Neural cell (in vitro differentiated cells): ENCODE results near the gene PADI6. TPM values are rescaled to one million over a fixed set of nuclear protein-coding genes. Genes with fewer than 3 reads are reported as not detected.

Experiments used
- H2AFZ ChIP-seq: fragments of 200-600, 300-800 bp; sonication (generic), shearing (Covaris generic); 2 replicates; pipeline ENCODE4 v1.6.0; 2014; ENCODE audit warnings: low read depth, mild to moderate bottlenecking, antibody characterized with exemption, low read length, moderate library complexity
- H3F3A ChIP-seq: fragments of 200-600 bp; shearing (Covaris generic); 2 replicates; pipeline ENCODE4 v1.6.1; 2016; ENCODE audit warnings: mild to moderate bottlenecking, moderate library complexity, mixed read lengths, antibody characterized with exemption, low read length; ENCODE audit not compliant: insufficient read depth, poor library complexity, severe bottlenecking
- H3K27ac ChIP-seq: fragments of 200-600, 300-800 bp; sonication (generic), shearing (Covaris generic); 2 replicates; pipeline ENCODE4 v1.5.1; 2014; ENCODE audit warnings: mild to moderate bottlenecking, low read length, moderate library complexity
- H3K27me3 ChIP-seq: fragments of 300-800, 200-600 bp; sonication (generic), shearing (Covaris generic); 2 replicates; pipeline ENCODE4 v1.6.0; 2014; ENCODE audit warnings: mild to moderate bottlenecking, low read depth, low read length, moderate library complexity; ENCODE audit not compliant: insufficient read depth
- H3K36me3 ChIP-seq: fragments of 300-800, 200-600 bp; sonication (generic), shearing (Covaris generic); 2 replicates; pipeline ENCODE4 v1.5.1; 2014; ENCODE audit warnings: mild to moderate bottlenecking, antibody characterized with exemption, low read length, moderate library complexity; ENCODE audit not compliant: insufficient read depth
- H3K4me2 ChIP-seq: fragments of 300-800, 200-600 bp; sonication (generic), shearing (Covaris generic); 2 replicates; pipeline ENCODE4 v1.6.0; 2014; ENCODE audit warnings: mild to moderate bottlenecking, low read length
- H3K4me3 ChIP-seq: fragments of 300-800, 200-600 bp; sonication (generic), shearing (Covaris generic); 2 replicates; pipeline ENCODE4 v1.5.1; 2014; ENCODE audit warnings: mild to moderate bottlenecking, low read length, moderate library complexity
- H3K79me2 ChIP-seq: fragments of 200-600 bp; shearing (Covaris generic); replicated peaks from 2 replicates; pipeline ENCODE4 v1.6.0; 2014; ENCODE audit warnings: mild to moderate bottlenecking, low read length, moderate library complexity; ENCODE audit not compliant: insufficient read depth
- H3K9ac ChIP-seq: fragments of 300-800, 200-600 bp; sonication (generic), shearing (Covaris generic); 2 replicates; pipeline ENCODE4 v1.6.1; 2016; ENCODE audit warnings: mild to moderate bottlenecking, low read length, mixed read lengths
- H3K9me2 ChIP-seq: fragments of 200-600 bp; shearing (Covaris generic); 2 replicates; pipeline ENCODE4 v1.6.1; 2016; ENCODE audit warnings: mild to moderate bottlenecking, low read length, mixed read lengths; ENCODE audit not compliant: insufficient read depth
- H3K9me3 ChIP-seq: fragments of 200-600, 300-800 bp; sonication (generic), shearing (Covaris generic); 2 replicates; pipeline ENCODE4 v1.6.1; 2016; ENCODE audit warnings: mild to moderate bottlenecking, mixed run types, low read length, moderate library complexity, mixed read lengths
- H4K20me1 ChIP-seq: fragments of 200-600 bp; shearing (Covaris generic); 2 replicates; pipeline ENCODE4 v1.6.1; 2016; ENCODE audit warnings: mild to moderate bottlenecking, mixed run types; ENCODE audit not compliant: insufficient read depth
- CTCF ChIP-seq: fragments of 450-650 bp; IDR thresholded peaks from 2 replicates; pipeline ENCODE4 v1.5.1; 2014; ENCODE audit warnings: antibody characterized with exemption, mild to moderate bottlenecking, moderate library complexity; ENCODE audit not compliant: poor library complexity, severe bottlenecking
- EP300 ChIP-seq: fragments of 450-650 bp; conservative IDR thresholded peaks from 2 replicates; pipeline ENCODE4 v1.6.1; 2014; ENCODE audit warnings: antibody characterized with exemption, mild to moderate bottlenecking, moderate library complexity; ENCODE audit not compliant: poor library complexity, severe bottlenecking
- EZH2 ChIP-seq: fragments of 200-600, 300-800 bp; shearing (Covaris generic), sonication (generic); IDR thresholded peaks from 2 replicates; pipeline ENCODE4 v1.6.1; 2014; ENCODE audit warnings: antibody characterized with exemption, low read length, borderline replicate concordance, mild to moderate bottlenecking; ENCODE audit not compliant: insufficient read depth, poor library complexity, severe bottlenecking
- MXI1 ChIP-seq: fragments of 450-650 bp; conservative IDR thresholded peaks from 2 replicates; pipeline ENCODE4 v1.6.1; 2014; ENCODE audit warnings: antibody characterized with exemption, mild to moderate bottlenecking; ENCODE audit not compliant: poor library complexity, severe bottlenecking
- POLR2AphosphoS5 ChIP-seq: IDR thresholded peaks from 2 replicates; pipeline ENCODE4 v1.6.1; 2012
- RAD21 ChIP-seq: fragments of 450-650 bp; conservative IDR thresholded peaks from 2 replicates; pipeline ENCODE4 v1.6.1; 2014; ENCODE audit warnings: antibody characterized with exemption, mild to moderate bottlenecking, moderate library complexity
- REST ChIP-seq: IDR thresholded peaks from 2 replicates; pipeline ENCODE4 v1.6.1; 2012; ENCODE audit warnings: borderline replicate concordance
- SMC3 ChIP-seq: fragments of 450-650 bp; conservative IDR thresholded peaks from 2 replicates; pipeline ENCODE4 v1.6.1; 2014; ENCODE audit warnings: antibody characterized with exemption, mild to moderate bottlenecking, moderate library complexity; ENCODE audit not compliant: poor library complexity
- TAF1 ChIP-seq: IDR thresholded peaks from 2 replicates; pipeline ENCODE4 v1.6.1; 2012; ENCODE audit warnings: low read depth
- polyA plus RNA-seq: library from polyadenylated mRNA; depleted of rRNA; stranded (reverse); fragments of >200 nt; gene quantifications from 2 replicates; pipeline ENCODE4 v1.2.3, GENCODE V29; 2014

Gene PADI6
- polyA plus RNA-seq, 1 donor from 2014 or later: not detected

GRCh38 chr1:17381161-17381560 is 9.2 kb downstream of the PADI6 start:
- Histone ChIP-seq H3F3A (no peaks in the 10 kb centered on the region), H3K79me2 (no peaks in the 10 kb centered on the region), H3K27ac (no peak overlapping the region), H3K36me3 (no peaks in the 10 kb centered on the region), H2AFZ (no peak overlapping the region), H3K9ac (no peak overlapping the region), H3K4me2 (no peak overlapping the region), H4K20me1 (no peaks in the 10 kb centered on the region), H3K27me3 (no peaks in the 10 kb centered on the region), H3K4me3 (no peak overlapping the region), H3K9me3 (no peaks in the 10 kb centered on the region), H3K9me2 (no peaks in the 10 kb centered on the region)
- TF ChIP-seq EP300: no peak
- no peak for TF ChIP-seq REST
- TF ChIP-seq EZH2: no peak
- TF ChIP-seq RAD21: no peak
- no peak for TF ChIP-seq POLR2AphosphoS5
- no peak for TF ChIP-seq SMC3
- no peak for TF ChIP-seq MXI1
- TF ChIP-seq CTCF: no peak
- TF ChIP-seq TAF1: no peak

GRCh38 chr1:17392199-17392740 is 20.3 kb downstream of the PADI6 start:
- Histone ChIP-seq H3K9me2 (no peaks in the 10 kb centered on the region), H3K27me3 (no peaks in the 10 kb centered on the region), H3K27ac (no peak overlapping the region), H3K9me3 (no peaks in the 10 kb centered on the region), H3K4me3 (no peak overlapping the region), H3K9ac (no peak overlapping the region), H4K20me1 (no peaks in the 10 kb centered on the region), H2AFZ (no peak overlapping the region), H3K79me2 (no peaks in the 10 kb centered on the region), H3K36me3 (no peaks in the 10 kb centered on the region), H3F3A (no peaks in the 10 kb centered on the region), H3K4me2 (no peak overlapping the region)
- TF ChIP-seq REST (no peak), SMC3 (no peak)
